ENCODE results near the gene RILPL2. TPM values are rescaled to one million over a fixed set of nuclear protein-coding genes. Genes with fewer than 3 reads are reported as not detected.

Gene RILPL2
- total RNA-seq, 2 donors from 2014 or later: 3.1 to 4.6 TPM

- Histone ChIP-seq H3K36me3 (peaks cover 43% of the 10 kb centered on the region), H3K9me3 (no peaks in the 10 kb centered on the region), H3K27ac (peak overlapping the region; percentile 69 to 86), H3K27me3 (no peaks in the 10 kb centered on the region), H3K4me3 (peak overlapping the region; percentile 45 to 67), H3K4me1 (peaks cover 0 to 36% of the 10 kb centered on the region in 2 donors)
- DNase-seq (ENCODE audit: low spot score): no peak
- no peak for TF ChIP-seq CTCF (IDR thresholded peaks at IDR 0.05)
Measured at GRCh38 chr12:123390498-123391426, 45.7 kb downstream of the RILPL2 start.

- Histone ChIP-seq H3K4me3 (peak overlapping the region; percentile 45 to 67), H3K4me1 (peaks cover 0 to 40% of the 10 kb centered on the region in 2 donors)
- no peak for DNase-seq (ENCODE audit: low spot score)
Measured at GRCh38 chr12:123389560-123390351, 46.7 kb downstream of the RILPL2 start.

GRCh38 chr12:123388951-123389559 lies 47.4 kb downstream of the RILPL2 start:
- Histone ChIP-seq H3K4me3 (peak overlapping the region; percentile 53 to 67), H3K27ac (peak overlapping the region; percentile 69 to 86), H3K36me3 (peaks cover 34% of the 10 kb centered on the region), H3K27me3 (no peaks in the 10 kb centered on the region), H3K4me1 (peaks cover 0 to 45% of the 10 kb centered on the region in 2 donors), H3K9me3 (no peaks in the 10 kb centered on the region)
- DNase-seq (ENCODE audit: low spot score): no peak
- TF ChIP-seq CTCF (IDR thresholded peaks at IDR 0.05): no peak

More at GRCh38 chr12:123389560-123390351, 46.7 kb downstream of the RILPL2 start:
- peak overlapping the region; percentile 69 to 86 for H3K27ac ChIP-seq
- H3K9me3 ChIP-seq: no peaks in the 10 kb centered on the region
- H3K27me3 ChIP-seq: no peaks in the 10 kb centered on the region
- peak in 1 of 2 donors; percentile 16 for TF ChIP-seq CTCF (IDR thresholded peaks at IDR 0.05)
- H3K36me3 ChIP-seq: peaks cover 34% of the 10 kb centered on the region

GRCh38 chr12:123388177-123388950 lies 48.1 kb downstream of the RILPL2 start:
- Histone ChIP-seq H3K27me3 (no peaks in the 10 kb centered on the region), H3K9me3 (no peaks in the 10 kb centered on the region), H3K27ac (peak overlapping the region; percentile 92 to 97), H3K36me3 (peaks cover 31% of the 10 kb centered on the region), H3K4me3 (peak overlapping the region; percentile 53 to 67), H3K4me1 (peaks cover 0 to 45% of the 10 kb centered on the region in 2 donors)
- peak; percentile 80 for DNase-seq (ENCODE audit: low spot score)
- peak; percentile 15 to 43 for TF ChIP-seq CTCF (IDR thresholded peaks at IDR 0.05)
